Measurements from ENCODE around the gene LZTS3. TPM values are rescaled to one million over a fixed set of nuclear protein-coding genes. Genes with fewer than 3 reads are reported as not detected.
"Not testable (repeated sequence)": the region's sequence is repeated elsewhere in the genome, so short reads cannot be mapped to it uniquely, and the experiment has no call there.

LZTS3 gene
- total RNA-seq, 1 experiment from 2014 or later, result 32.6 TPM

DNA sequence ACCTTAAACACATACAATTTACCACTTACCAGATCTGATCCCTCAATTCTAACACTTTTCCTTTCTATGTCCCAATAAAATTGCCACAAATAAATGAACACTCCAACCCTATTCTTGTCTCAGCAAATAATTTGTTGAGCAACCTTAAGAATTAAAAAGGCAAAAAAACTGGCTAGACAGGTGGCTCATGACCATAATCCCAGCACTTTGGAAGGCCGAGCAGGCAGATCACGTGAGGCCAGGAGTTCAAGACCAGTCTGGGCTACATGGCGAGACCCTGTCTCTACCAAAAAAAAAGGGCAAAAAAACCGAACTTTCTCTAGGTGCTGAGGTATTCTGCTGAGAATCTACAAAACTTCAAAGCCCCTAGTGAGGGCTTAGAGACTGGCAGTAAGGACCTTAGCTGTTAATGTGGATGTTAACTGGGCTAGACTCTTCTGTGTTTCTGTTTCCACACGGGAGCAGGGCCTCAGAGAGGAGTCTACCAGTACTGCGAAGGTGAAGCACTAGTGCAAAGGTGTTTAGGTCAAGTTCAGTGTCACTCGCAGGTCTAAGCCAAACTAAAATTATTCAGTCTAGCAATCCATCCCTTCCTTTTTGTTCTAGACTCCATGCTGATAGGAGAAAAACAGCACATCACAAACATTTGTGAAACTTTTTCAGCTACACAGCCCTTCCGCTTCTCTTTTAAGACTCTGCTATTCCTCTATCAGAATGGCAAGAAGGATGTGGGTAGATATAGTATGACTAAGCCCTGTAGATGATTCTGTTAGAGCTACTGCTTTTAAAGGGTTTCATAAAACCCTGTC, 16.3 kb downstream of the LZTS3 start:
- DNase-seq (ENCODE audit: low spot score), result no peak
- ATAC-seq, result no peak
- H3K4me3 Mint-ChIP-seq, result peak overlapping the region; percentile 64; the same call in 1 of the 2 replicates
- H3K36me3 Mint-ChIP-seq, result peaks cover 5% of the 10 kb centered on the region; the same call in 1 of the 2 replicates
- TF ChIP-seq GTF2I (CRISPR knock-in tag; conservative IDR thresholded peaks at IDR 0.05) (no peak), ZNF281 (CRISPR knock-in tag; IDR thresholded peaks at IDR 0.05) (no peak), SOX15 (CRISPR knock-in tag; IDR thresholded peaks at IDR 0.05) (no peak), ZNF671 (CRISPR knock-in tag; IDR thresholded peaks at IDR 0.05) (no peak), SMAD3 (CRISPR knock-in tag; IDR thresholded peaks at IDR 0.05; ENCODE audit: borderline replicate concordance) (no peak), ATF2 (CRISPR knock-in tag; IDR thresholded peaks at IDR 0.05; ENCODE audit: borderline replicate concordance, low read depth) (no peak)
- TF ChIP-seq, protein P1, sequence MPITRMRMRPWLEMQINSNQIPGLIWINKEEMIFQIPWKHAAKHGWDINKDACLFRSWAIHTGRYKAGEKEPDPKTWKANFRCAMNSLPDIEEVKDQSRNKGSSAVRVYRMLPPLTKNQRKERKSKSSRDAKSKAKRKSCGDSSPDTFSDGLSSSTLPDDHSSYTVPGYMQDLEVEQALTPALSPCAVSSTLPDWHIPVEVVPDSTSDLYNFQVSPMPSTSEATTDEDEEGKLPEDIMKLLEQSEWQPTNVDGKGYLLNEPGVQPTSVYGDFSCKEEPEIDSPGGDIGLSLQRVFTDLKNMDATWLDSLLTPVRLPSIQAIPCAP (CRISPR knock-in tag; IDR thresholded peaks at IDR 0.05), result no peak
- TF ChIP-seq, protein P2, sequence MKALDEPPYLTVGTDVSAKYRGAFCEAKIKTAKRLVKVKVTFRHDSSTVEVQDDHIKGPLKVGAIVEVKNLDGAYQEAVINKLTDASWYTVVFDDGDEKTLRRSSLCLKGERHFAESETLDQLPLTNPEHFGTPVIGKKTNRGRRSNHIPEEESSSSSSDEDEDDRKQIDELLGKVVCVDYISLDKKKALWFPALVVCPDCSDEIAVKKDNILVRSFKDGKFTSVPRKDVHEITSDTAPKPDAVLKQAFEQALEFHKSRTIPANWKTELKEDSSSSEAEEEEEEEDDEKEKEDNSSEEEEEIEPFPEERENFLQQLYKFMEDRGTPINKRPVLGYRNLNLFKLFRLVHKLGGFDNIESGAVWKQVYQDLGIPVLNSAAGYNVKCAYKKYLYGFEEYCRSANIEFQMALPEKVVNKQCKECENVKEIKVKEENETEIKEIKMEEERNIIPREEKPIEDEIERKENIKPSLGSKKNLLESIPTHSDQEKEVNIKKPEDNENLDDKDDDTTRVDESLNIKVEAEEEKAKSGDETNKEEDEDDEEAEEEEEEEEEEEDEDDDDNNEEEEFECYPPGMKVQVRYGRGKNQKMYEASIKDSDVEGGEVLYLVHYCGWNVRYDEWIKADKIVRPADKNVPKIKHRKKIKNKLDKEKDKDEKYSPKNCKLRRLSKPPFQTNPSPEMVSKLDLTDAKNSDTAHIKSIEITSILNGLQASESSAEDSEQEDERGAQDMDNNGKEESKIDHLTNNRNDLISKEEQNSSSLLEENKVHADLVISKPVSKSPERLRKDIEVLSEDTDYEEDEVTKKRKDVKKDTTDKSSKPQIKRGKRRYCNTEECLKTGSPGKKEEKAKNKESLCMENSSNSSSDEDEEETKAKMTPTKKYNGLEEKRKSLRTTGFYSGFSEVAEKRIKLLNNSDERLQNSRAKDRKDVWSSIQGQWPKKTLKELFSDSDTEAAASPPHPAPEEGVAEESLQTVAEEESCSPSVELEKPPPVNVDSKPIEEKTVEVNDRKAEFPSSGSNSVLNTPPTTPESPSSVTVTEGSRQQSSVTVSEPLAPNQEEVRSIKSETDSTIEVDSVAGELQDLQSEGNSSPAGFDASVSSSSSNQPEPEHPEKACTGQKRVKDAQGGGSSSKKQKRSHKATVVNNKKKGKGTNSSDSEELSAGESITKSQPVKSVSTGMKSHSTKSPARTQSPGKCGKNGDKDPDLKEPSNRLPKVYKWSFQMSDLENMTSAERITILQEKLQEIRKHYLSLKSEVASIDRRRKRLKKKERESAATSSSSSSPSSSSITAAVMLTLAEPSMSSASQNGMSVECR (CRISPR knock-in tag; IDR thresholded peaks at IDR 0.05; ENCODE audit: borderline replicate concordance), result no peak
- peak overlapping the region; percentile 31; the same call in 1 of the 2 replicates for H3K27ac Mint-ChIP-seq
- no peaks in the 10 kb centered on the region; the same call in 1 of the 2 replicates for H3K9me3 Mint-ChIP-seq
- ChIA-PET POLR2A (no interaction called here), CTCF (interaction anchor here (3.3 kb wide), 1 partner anchor 11 kb away, joined by 9 read pairs; no protein-coding TSS in a partner anchor)
- H3K4me1 Mint-ChIP-seq, result peaks cover 18% of the 10 kb centered on the region
- H3K27me3 Mint-ChIP-seq (ENCODE audit: low read depth), result no peaks in the 10 kb centered on the region

GRCh38 chr20:3152057-3152644, 21.2 kb downstream of the LZTS3 start:
- H3K9me3 Mint-ChIP-seq; H3K27me3 Mint-ChIP-seq (ENCODE audit: low read depth); DNase-seq (ENCODE audit: low spot score); POLR2A ChIA-PET; H3K27ac Mint-ChIP-seq; H3K4me1 Mint-ChIP-seq; ATAC-seq; H3K4me3 Mint-ChIP-seq: not testable (repeated sequence)
- CTCF ChIA-PET, result interaction anchor here (2.0 kb wide), 1 partner anchor 11 kb away, joined by 5 read pairs; no protein-coding TSS in a partner anchor
- H3K36me3 Mint-ChIP-seq, result peaks cover 27% of the 10 kb centered on the region

DNA sequence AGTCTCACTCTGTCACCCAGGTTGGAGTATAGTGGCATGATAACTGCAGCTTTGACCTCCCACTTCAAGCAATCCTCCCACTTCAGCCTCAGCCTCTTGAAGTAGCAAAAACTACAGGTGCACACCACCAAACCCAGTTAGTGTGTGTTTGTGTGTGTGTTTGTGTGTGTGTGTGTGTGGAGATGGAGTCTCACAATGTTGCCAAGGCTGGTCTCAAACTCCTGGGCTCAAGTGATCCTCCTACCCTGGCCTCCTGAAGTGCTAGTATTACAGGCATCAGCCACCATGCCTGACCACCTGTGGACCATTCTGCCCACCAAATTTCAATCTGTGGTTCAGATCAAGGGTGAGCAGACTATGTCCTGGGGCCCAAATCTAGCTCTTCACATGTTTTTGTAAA, 22.4 kb downstream of the LZTS3 start:
- H3K36me3 Mint-ChIP-seq, result peaks cover 32% of the 10 kb centered on the region
- no peaks in the 10 kb centered on the region for H3K27me3 Mint-ChIP-seq (ENCODE audit: low read depth)
- H3K9me3 Mint-ChIP-seq, result no peaks in the 10 kb centered on the region
- POLR2A ChIA-PET, result interaction anchor here (1.4 kb wide), 1 partner anchor 9 kb away, joined by 3 read pairs; the partner anchor contains the start of genes FASTKD5 and UBOX5
- no peak overlapping the region for H3K27ac Mint-ChIP-seq
- no peak for ATAC-seq
- no peak for DNase-seq (ENCODE audit: low spot score)
- no peaks in the 10 kb centered on the region for H3K4me1 Mint-ChIP-seq
- H3K4me3 Mint-ChIP-seq, result no peak overlapping the region
- CTCF ChIA-PET, result interaction anchor here (2.0 kb wide), 1 partner anchor 12 kb away, joined by 5 read pairs; no protein-coding TSS in a partner anchor
- no peak for TF ChIP-seq ZNF263 (CRISPR knock-in tag; IDR thresholded peaks at IDR 0.05; ENCODE audit: low read depth)
- TF ChIP-seq SMAD3 (CRISPR knock-in tag; IDR thresholded peaks at IDR 0.05; ENCODE audit: borderline replicate concordance), result no peak
- no peak for TF ChIP-seq NR2C2 (CRISPR knock-in tag; IDR thresholded peaks at IDR 0.05)
- TF ChIP-seq ZNF671 (CRISPR knock-in tag; IDR thresholded peaks at IDR 0.05), result no peak
- no peak for TF ChIP-seq STAT6 (CRISPR knock-in tag; conservative IDR thresholded peaks at IDR 0.05; ENCODE audit: low read depth)
- TF ChIP-seq, protein P2 (CRISPR knock-in tag; IDR thresholded peaks at IDR 0.05; ENCODE audit: borderline replicate concordance), result no peak

All from WTC11 (cell line).